Testis (tissue), 3 donors: ENCODE measurements around the gene KCTD10. TPM values are rescaled to one million over a fixed set of nuclear protein-coding genes. Genes with fewer than 3 reads are reported as not detected.

Experiments
- DNase-seq: peaks from one replicate; pipeline ENCODE4 v3.0.0-alpha.2; 2019
- H3K27ac ChIP-seq, 2 donors: fragments of 200-600 bp; sonication (generic); one replicate each; pipeline ENCODE4 v1.5.1; 2019
- H3K27me3 ChIP-seq: fragments of 200-600 bp; sonication (generic); one replicate; pipeline ENCODE4 v1.5.1; 2019
- H3K36me3 ChIP-seq: fragments of 200-600 bp; sonication (generic); one replicate; pipeline ENCODE4 v1.5.1; 2017; ENCODE audit warnings: low read depth; ENCODE audit errors: missing control alignments
- H3K4me1 ChIP-seq: fragments of 200-600 bp; sonication (generic); one replicate; pipeline ENCODE4 v1.5.1; 2019
- H3K4me3 ChIP-seq, 2 donors: fragments of 200-600 bp; sonication (generic); one replicate each; pipeline ENCODE4 v1.5.1; 2017 to 2019
- H3K9me3 ChIP-seq: fragments of 200-600 bp; sonication (generic); one replicate; pipeline ENCODE4 v1.5.1; 2017
- CTCF ChIP-seq, 3 experiments: fragments of 450-650 bp in 2 of 3; fragments of 200-600 bp in 1 of 3; sonication (generic) in 1 of 3; IDR thresholded peaks; one replicate each; pipeline ENCODE4 v1.5.1; 2016 to 2019; ENCODE audit warnings: antibody characterized with exemption in 3 of 3, mild to moderate bottlenecking in 2 of 3, moderate library complexity in 1 of 3
- POLR2A ChIP-seq: fragments of 450-650 bp; IDR thresholded peaks from one replicate; pipeline ENCODE4 v1.6.1; 2017; ENCODE audit warnings: antibody characterized with exemption, mild to moderate bottlenecking, moderate library complexity
- WGBS, 2 donors: methylation state at CpG; one replicate each; pipeline ENCODE4 v1.1.5; 2018; 5-methylcytosine and 5-hydroxymethylcytosine counted together
- intact Hi-C: fragments of 100-400 bp; cut with DNase I; formaldehyde crosslinking; loops from one replicate; pipeline ENCODE4 v1.15.1; 2023; ENCODE audit warnings: low total_unique reads
- polyA plus RNA-seq: library from polyadenylated mRNA; stranded (reverse); fragments of 350-450 nt; fragmentation: Illumina TruSeq; extraction: RNeasy Lipid Tissue Mini Kit (QIAGEN cat#74804); gene quantifications from one replicate; pipeline ENCODE4 v1.2.3, GENCODE V29; 2014; ENCODE audit warnings: low read depth, low replicate concordance; ENCODE audit not compliant: insufficient read depth
- total RNA-seq, 2 donors: library from RNA; depleted of rRNA; stranded (reverse); fragments of >200 nt; gene quantifications; one replicate each; pipeline ENCODE4 v1.2.3, GENCODE V29; 2016

KCTD10 gene
- total and polyA plus RNA-seq, 3 donors from 2014 or later = 43.0 to 58.7 (median 43.6) TPM

- no peak for TF ChIP-seq CTCF (IDR thresholded peaks at IDR 0.05)
- no peak for TF ChIP-seq POLR2A
- intact Hi-C loops = no loop called here
Measured at GRCh38 chr12:109483346-109483745, 6.2 kb upstream of the KCTD10 start.

GRCh38 chr12:109482894-109483293 lies 5.8 kb upstream of the KCTD10 start:
- intact Hi-C loops = no loop called here
- Histone ChIP-seq H3K27ac (no peak overlapping the region), H3K36me3 (no peaks in the 10 kb centered on the region), H3K27me3 (no peaks in the 10 kb centered on the region), H3K4me1 (peaks cover 7% of the 10 kb centered on the region), H3K9me3 (no peaks in the 10 kb centered on the region), H3K4me3 (no peak overlapping the region)
- no peak for DNase-seq
- WGBS, 2 donors = 76 to 88% methylated on average over 2 of the region's 2 CpGs
- TF ChIP-seq CTCF (IDR thresholded peaks at IDR 0.05) = no peak
- TF ChIP-seq POLR2A = no peak

More at GRCh38 chr12:109483346-109483745, 6.2 kb upstream of the KCTD10 start:
- Histone ChIP-seq H3K36me3 (no peaks in the 10 kb centered on the region), H3K27me3 (no peaks in the 10 kb centered on the region), H3K4me3 (no peak overlapping the region), H3K4me1 (peaks cover 5% of the 10 kb centered on the region), H3K9me3 (no peaks in the 10 kb centered on the region), H3K27ac (no peak overlapping the region)
- no peak for DNase-seq
- 94 to 97% methylated on average over 11 of the region's 11 CpGs for WGBS, 2 donors

DNA sequence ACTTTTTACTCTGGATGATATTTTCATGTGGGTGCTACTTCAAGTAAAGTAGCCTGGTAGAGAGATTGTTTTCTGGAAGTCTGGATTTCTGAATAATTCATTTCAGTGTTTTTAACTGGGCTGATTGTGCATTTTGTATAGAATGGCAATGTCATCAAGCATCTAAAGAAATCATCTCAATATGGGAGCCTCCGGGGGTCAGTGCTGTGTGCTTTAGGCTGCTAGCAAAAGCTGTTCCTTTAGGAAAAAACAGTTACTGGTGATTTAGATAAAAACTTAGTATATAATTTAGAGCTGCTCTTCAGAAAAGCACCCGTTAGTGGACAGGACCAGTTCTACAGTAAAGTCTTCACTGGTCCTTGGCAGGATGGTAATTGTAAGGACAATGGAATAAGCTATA lies 5.4 kb upstream of the KCTD10 start:
- no peak overlapping the region for H3K27ac ChIP-seq
- no peaks in the 10 kb centered on the region for H3K9me3 ChIP-seq
- no peaks in the 10 kb centered on the region for H3K36me3 ChIP-seq
- H3K4me1 ChIP-seq = peaks cover 7% of the 10 kb centered on the region
- H3K27me3 ChIP-seq = no peaks in the 10 kb centered on the region
- intact Hi-C loops = no loop called here
- no peak for DNase-seq
- WGBS, 2 donors = 90 to 98% methylated on average over 2 of the region's 2 CpGs
- no peak overlapping the region for H3K4me3 ChIP-seq
- TF ChIP-seq POLR2A = no peak
- no peak for TF ChIP-seq CTCF (IDR thresholded peaks at IDR 0.05)

- 89 to 94% methylated on average over 1 of the region's 1 CpG for WGBS, 2 donors
- TF ChIP-seq POLR2A = no peak
- no peak for TF ChIP-seq CTCF (IDR thresholded peaks at IDR 0.05)
- no peaks in the 10 kb centered on the region for H3K27me3 ChIP-seq
- H3K36me3 ChIP-seq = no peaks in the 10 kb centered on the region
- H3K9me3 ChIP-seq = no peaks in the 10 kb centered on the region
- peaks cover 7% of the 10 kb centered on the region for H3K4me1 ChIP-seq
- no peak overlapping the region for H3K27ac ChIP-seq
- H3K4me3 ChIP-seq = no peak overlapping the region
- intact Hi-C loops = no loop called here
- no peak for DNase-seq
Measured at GRCh38 chr12:109481863-109482262, 4.8 kb upstream of the KCTD10 start.

- intact Hi-C loops = no loop called here
- 89 to 96% methylated on average over 4 of the region's 4 CpGs for WGBS, 2 donors
- H3K4me1 ChIP-seq = peaks cover 14% of the 10 kb centered on the region
- no peak overlapping the region for H3K27ac ChIP-seq
- no peak for DNase-seq
- H3K27me3 ChIP-seq = no peaks in the 10 kb centered on the region
- TF ChIP-seq CTCF (IDR thresholded peaks at IDR 0.05) (no peak), POLR2A (no peak)
- no peak overlapping the region for H3K4me3 ChIP-seq
- H3K9me3 ChIP-seq = no peaks in the 10 kb centered on the region
- H3K36me3 ChIP-seq = no peaks in the 10 kb centered on the region
Measured at GRCh38 chr12:109480356-109480755, 3.3 kb upstream of the KCTD10 start.
